Loucy (cell line): ENCODE results near the gene MMP19.

Source experiments
- EZH2phosphoT487 ChIP-seq: fragments of 200-600 bp; IDR thresholded peaks from 2 replicates; pipeline ENCODE4 v1.6.1; 2018; ENCODE audit warnings: antibody characterized with exemption, mild to moderate bottlenecking, moderate library complexity, borderline replicate concordance
- TF ChIP-seq, protein P1 (sequence below): fragments of 200-600 bp; sonication (generic); conservative IDR thresholded peaks from 2 replicates; pipeline ENCODE4 v1.5.1; 2014; ENCODE audit warnings: mild to moderate bottlenecking, antibody characterized with exemption, low read length

DNA sequence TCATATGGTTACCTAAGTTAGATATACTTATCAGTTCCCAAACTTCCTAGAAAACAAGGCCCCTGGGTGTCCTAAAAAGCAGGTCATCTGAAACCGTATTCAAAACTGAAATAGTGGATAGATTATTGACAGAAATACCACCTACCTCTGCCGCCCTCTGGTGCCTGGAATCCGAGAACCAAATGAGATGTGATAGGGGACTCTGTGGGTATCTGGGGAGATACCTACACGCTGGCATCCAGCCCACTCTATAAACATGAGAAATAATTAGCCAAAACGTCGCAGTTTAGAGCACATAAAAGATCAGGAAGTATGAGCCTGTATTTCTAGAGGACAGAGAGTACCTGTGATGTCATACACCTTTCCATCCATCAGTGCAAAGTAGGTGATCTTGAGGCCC, 20.5 kb downstream of the MMP19 start:
- TF ChIP-seq, protein P1, sequence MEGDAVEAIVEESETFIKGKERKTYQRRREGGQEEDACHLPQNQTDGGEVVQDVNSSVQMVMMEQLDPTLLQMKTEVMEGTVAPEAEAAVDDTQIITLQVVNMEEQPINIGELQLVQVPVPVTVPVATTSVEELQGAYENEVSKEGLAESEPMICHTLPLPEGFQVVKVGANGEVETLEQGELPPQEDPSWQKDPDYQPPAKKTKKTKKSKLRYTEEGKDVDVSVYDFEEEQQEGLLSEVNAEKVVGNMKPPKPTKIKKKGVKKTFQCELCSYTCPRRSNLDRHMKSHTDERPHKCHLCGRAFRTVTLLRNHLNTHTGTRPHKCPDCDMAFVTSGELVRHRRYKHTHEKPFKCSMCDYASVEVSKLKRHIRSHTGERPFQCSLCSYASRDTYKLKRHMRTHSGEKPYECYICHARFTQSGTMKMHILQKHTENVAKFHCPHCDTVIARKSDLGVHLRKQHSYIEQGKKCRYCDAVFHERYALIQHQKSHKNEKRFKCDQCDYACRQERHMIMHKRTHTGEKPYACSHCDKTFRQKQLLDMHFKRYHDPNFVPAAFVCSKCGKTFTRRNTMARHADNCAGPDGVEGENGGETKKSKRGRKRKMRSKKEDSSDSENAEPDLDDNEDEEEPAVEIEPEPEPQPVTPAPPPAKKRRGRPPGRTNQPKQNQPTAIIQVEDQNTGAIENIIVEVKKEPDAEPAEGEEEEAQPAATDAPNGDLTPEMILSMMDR, result peak; percentile 16; the same call in 1 of the 2 replicates
- TF ChIP-seq EZH2phosphoT487, result no peak
